SIG-M5 treated with dmso at 0.1 percent for 504 hours (cell line): ENCODE measurements around the gene BCCIP.

Experiments used
- DNase-seq: peaks from one replicate; lab custom pipeline; 2025; ENCODE audit not compliant: unreplicated experiment; lab: John Stamatoyannopoulos, UW

The BCCIP gene

DNA sequence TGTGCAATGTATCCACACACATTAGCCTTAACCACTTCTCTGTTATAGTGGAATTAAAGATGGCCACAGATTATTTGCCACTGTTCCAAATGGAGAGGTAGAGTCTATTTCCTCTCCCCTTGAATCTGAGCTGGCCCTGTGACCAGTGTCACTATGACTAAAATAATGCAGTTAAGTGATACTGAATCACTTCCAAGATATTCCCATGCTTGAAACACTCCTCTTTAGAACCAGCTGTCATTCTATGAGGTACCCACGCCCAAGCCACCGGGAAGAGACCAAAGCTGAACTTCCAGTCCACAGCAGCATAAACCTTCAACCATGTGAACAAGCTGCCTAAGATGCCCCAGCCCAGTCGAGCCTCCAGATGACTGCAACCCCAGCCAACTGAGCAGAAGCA is 59.9 kb downstream of the BCCIP start:
- DNase-seq: no peak
